Gastroesophageal sphincter (tissue), 4 donors: ENCODE measurements around the gene INVS. TPM values are rescaled to one million over a fixed set of nuclear protein-coding genes. Genes with fewer than 3 reads are reported as not detected.
"Not testable (repeated sequence)": the region's sequence is repeated elsewhere in the genome, so short reads cannot be mapped to it uniquely, and the experiment has no call there.

Source experiments
- ATAC-seq: fragments of 150-250 bp; one replicate; pipeline ENCODE4 v1.9.1; 2016; ENCODE audit warnings: mild to moderate bottlenecking, moderate library complexity
- H3K27ac ChIP-seq, 4 donors: fragments of 200-600 bp; sonication (generic) in 3 of 4; 1 replicate in 3 of 4; 2 replicates in 1 of 4; pipeline ENCODE4 v1.5.1; 2016 to 2019
- H3K27me3 ChIP-seq: fragments of 200-600 bp; sonication (generic); one replicate; pipeline ENCODE4 v1.5.1; 2019
- H3K36me3 ChIP-seq, 2 donors: fragments of 200-600 bp; sonication (generic); one replicate each; pipeline ENCODE4 v1.5.1; 2019; ENCODE audit warnings: control low read depth in 1 of 2
- H3K4me1 ChIP-seq, 3 donors: fragments of 200-600 bp; sonication (generic); 1 replicate in 2 of 3; 2 replicates in 1 of 3; pipeline ENCODE4 v1.5.1; 2016 to 2019; ENCODE audit warnings: control low read depth in 2 of 3
- H3K4me3 ChIP-seq, 2 donors: fragments of 200-600 bp; sonication (generic); one replicate each; pipeline ENCODE4 v1.5.1; 2019; ENCODE audit warnings: mild to moderate bottlenecking in 1 of 2, moderate library complexity in 1 of 2
- H3K9me3 ChIP-seq, 3 donors: fragments of 200-600 bp; sonication (generic); one replicate each; pipeline ENCODE4 v1.5.1; 2017 to 2019; ENCODE audit warnings: control low read depth in 2 of 3
- EP300 ChIP-seq: sonication (generic); formaldehyde crosslinking; IDR thresholded peaks from one replicate; pipeline ENCODE4 v1.6.1; 2017; ENCODE audit warnings: antibody characterized with exemption, mild to moderate bottlenecking
- POLR2A ChIP-seq, 2 donors: fragments of 450-650 bp; IDR thresholded peaks; one replicate each; pipeline ENCODE4 v1.6.1; 2017; ENCODE audit warnings: antibody characterized with exemption in 2 of 2, mild to moderate bottlenecking in 2 of 2, moderate library complexity in 1 of 2
- POLR2AphosphoS5 ChIP-seq: sonication (generic); formaldehyde crosslinking; IDR thresholded peaks from one replicate; pipeline ENCODE4 v1.6.1; 2017; ENCODE audit warnings: antibody characterized with exemption
- WGBS, 2 donors: methylation state at CpG; one replicate each; pipeline ENCODE4 v1.1.5; 2018; ENCODE audit warnings: low coverage in 1 of 2; 5-methylcytosine and 5-hydroxymethylcytosine counted together
- total RNA-seq, 4 donors: library from RNA; depleted of rRNA; stranded (reverse); fragments of >200 nt; gene quantifications; one replicate each; pipeline ENCODE4 v1.1.0, GENCODE V29; 2016
- TF ChIP-seq, protein P1 (sequence below), 4 experiments: fragments of 200-600 bp in 2 of 4; fragments of 450-650 bp in 2 of 4; sonication (generic) in 1 of 4; IDR thresholded peaks; one replicate each; pipeline ENCODE4 v1.5.1; 2017 to 2019; ENCODE audit warnings: antibody characterized with exemption in 4 of 4, mild to moderate bottlenecking in 2 of 4, moderate library complexity in 2 of 4

Gene INVS
- total RNA-seq, 4 donors from 2014 or later, result 18.3 to 35.0 (median 25.6) TPM

DNA sequence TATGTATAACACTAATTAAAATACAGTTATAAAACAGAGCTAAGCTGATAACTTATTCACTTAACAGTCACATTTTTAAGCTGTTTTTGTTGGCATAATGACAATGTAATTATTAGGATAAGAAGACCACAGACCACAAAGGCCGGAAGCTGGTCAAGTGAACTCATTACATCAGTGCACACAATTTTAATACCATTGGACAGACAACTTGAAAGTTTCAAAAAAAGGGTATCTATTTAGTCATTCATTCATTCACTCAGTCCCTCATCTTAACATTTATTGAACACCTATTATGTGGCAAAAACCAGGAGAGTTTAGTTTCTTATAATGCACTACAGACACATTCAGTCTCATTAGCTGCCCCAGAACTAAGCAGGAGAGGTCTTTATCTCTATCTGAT lies 11.8 kb upstream of the INVS start:
- Histone ChIP-seq H3K27me3 (no peaks in the 10 kb centered on the region), H3K27ac (no peak overlapping the region), H3K36me3 (no peaks in the 10 kb centered on the region), H3K4me1 (peaks cover 0 to 38% (median 4%) of the 10 kb centered on the region in 3 donors), H3K9me3 (no peaks in the 10 kb centered on the region), H3K4me3 (no peak overlapping the region)
- no peak for ATAC-seq
- WGBS, 2 donors, result 76 to 89% methylated on average over 1 of the region's 1 CpG
- TF ChIP-seq POLR2A (IDR thresholded peaks at IDR 0.05), result no peak
- TF ChIP-seq EP300, result no peak
- TF ChIP-seq, protein P1, sequence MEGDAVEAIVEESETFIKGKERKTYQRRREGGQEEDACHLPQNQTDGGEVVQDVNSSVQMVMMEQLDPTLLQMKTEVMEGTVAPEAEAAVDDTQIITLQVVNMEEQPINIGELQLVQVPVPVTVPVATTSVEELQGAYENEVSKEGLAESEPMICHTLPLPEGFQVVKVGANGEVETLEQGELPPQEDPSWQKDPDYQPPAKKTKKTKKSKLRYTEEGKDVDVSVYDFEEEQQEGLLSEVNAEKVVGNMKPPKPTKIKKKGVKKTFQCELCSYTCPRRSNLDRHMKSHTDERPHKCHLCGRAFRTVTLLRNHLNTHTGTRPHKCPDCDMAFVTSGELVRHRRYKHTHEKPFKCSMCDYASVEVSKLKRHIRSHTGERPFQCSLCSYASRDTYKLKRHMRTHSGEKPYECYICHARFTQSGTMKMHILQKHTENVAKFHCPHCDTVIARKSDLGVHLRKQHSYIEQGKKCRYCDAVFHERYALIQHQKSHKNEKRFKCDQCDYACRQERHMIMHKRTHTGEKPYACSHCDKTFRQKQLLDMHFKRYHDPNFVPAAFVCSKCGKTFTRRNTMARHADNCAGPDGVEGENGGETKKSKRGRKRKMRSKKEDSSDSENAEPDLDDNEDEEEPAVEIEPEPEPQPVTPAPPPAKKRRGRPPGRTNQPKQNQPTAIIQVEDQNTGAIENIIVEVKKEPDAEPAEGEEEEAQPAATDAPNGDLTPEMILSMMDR (IDR thresholded peaks at IDR 0.05), result no peak
- no peak for TF ChIP-seq POLR2AphosphoS5

GRCh38 chr9:100088202-100088601 lies 10.8 kb upstream of the INVS start:
- TF ChIP-seq POLR2A (IDR thresholded peaks at IDR 0.05) (no peak), POLR2AphosphoS5 (no peak), EP300 (no peak)
- TF ChIP-seq, protein P1 (IDR thresholded peaks at IDR 0.05), result no peak
- ATAC-seq, result no peak
- WGBS, 2 donors, result 66 to 73% methylated on average over 4 of the region's 4 CpGs

DNA sequence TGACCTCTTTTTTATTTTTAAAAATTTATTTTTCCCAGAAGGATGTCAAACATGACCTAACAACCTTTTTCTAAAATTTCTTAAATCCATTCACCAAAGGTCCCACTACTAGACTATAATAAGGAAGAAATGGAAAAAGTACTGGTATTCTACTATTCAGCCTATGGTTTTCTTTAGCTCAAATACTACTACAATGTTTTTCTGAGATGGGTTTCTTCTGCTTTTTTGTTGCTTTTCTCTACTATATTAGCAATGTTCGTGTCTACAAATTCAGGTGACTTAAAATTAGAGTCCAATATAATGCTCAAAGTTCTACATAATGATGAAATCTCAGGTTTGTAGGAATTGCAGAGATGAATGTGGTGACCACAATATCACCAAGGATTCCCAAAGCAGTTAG lies 8.2 kb upstream of the INVS start:
- H3K4me1 ChIP-seq, result peaks cover 0 to 32% (median 0%) of the 10 kb centered on the region in 3 donors
- whole genome bisulfite sequencing, 2 donors, result 93 to 100% methylated on average over 1 of the region's 1 CpG

More at GRCh38 chr9:100088202-100088601, 10.8 kb upstream of the INVS start:
- no peaks in the 10 kb centered on the region for H3K27me3 ChIP-seq
- no peak overlapping the region for H3K4me3 ChIP-seq
- no peaks in the 10 kb centered on the region for H3K9me3 ChIP-seq
- H3K36me3 ChIP-seq, result no peaks in the 10 kb centered on the region
- peaks cover 0 to 31% (median 2%) of the 10 kb centered on the region in 3 donors for H3K4me1 ChIP-seq
- no peak overlapping the region for H3K27ac ChIP-seq

GRCh38 chr9:100091650-100092049 lies 7.4 kb upstream of the INVS start:
- TF ChIP-seq EP300 (no peak), POLR2A (IDR thresholded peaks at IDR 0.05) (no peak), POLR2AphosphoS5 (no peak)
- TF ChIP-seq, protein P1 (IDR thresholded peaks at IDR 0.05), result no peak
- WGBS, 2 donors, result 67 to 100% methylated on average over 1 of the region's 1 CpG
- Histone ChIP-seq H3K4me1 (peaks cover 0 to 36% (median 0%) of the 10 kb centered on the region in 3 donors), H3K36me3 (no peaks in the 10 kb centered on the region), H3K9me3 (no peaks in the 10 kb centered on the region), H3K27ac (no peak overlapping the region), H3K4me3 (no peak overlapping the region), H3K27me3 (no peaks in the 10 kb centered on the region)
- no peak for ATAC-seq

More for the DNA sequence above, 8.2 kb upstream of the INVS start:
- TF ChIP-seq, protein P1 (IDR thresholded peaks at IDR 0.05), result no peak
- TF ChIP-seq POLR2AphosphoS5 (no peak), POLR2A (IDR thresholded peaks at IDR 0.05) (no peak), EP300 (no peak)
- no peaks in the 10 kb centered on the region for H3K9me3 ChIP-seq
- ATAC-seq, result no peak
- no peak overlapping the region for H3K4me3 ChIP-seq
- H3K27ac ChIP-seq, result no peak overlapping the region
- H3K27me3 ChIP-seq, result no peaks in the 10 kb centered on the region
- no peaks in the 10 kb centered on the region for H3K36me3 ChIP-seq

GRCh38 chr9:100092066-100092465 lies 7.0 kb upstream of the INVS start:
- no peaks in the 10 kb centered on the region for H3K9me3 ChIP-seq
- H3K36me3 ChIP-seq, result no peaks in the 10 kb centered on the region
- ATAC-seq, result no peak
- H3K27me3 ChIP-seq, result no peaks in the 10 kb centered on the region
- TF ChIP-seq POLR2AphosphoS5 (no peak), EP300 (no peak), POLR2A (IDR thresholded peaks at IDR 0.05) (no peak)
- TF ChIP-seq, protein P1 (IDR thresholded peaks at IDR 0.05), result no peak
- no peak overlapping the region for H3K27ac ChIP-seq
- 100% methylated on average over 1 of the region's 1 CpG for WGBS, 2 donors
- H3K4me3 ChIP-seq, result no peak overlapping the region
- peaks cover 0 to 38% (median 0%) of the 10 kb centered on the region in 3 donors for H3K4me1 ChIP-seq

DNA sequence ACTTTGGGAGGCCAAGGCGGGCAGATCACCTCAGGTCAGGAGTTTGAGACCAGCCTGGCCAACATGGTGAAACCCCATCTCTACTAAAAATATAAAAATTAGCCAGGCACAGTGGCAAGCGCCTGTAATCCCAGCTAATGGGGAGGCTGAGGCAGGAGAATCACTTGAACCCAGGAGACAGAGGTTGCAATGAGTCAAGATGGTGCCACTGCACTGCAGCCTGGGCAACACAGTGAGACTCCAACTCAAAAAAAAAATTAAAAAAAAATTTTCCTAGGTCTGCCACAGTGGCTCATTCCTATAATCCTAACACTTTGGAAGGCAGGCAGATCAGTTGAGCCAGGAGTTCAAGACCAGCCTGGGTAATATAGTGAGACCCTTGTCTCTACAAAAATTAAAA lies 4.6 kb upstream of the INVS start:
- H3K27me3 ChIP-seq, H3K4me3 ChIP-seq, ATAC-seq, H3K9me3 ChIP-seq, H3K36me3 ChIP-seq, H3K27ac ChIP-seq: not testable (repeated sequence)
- H3K4me1 ChIP-seq, result peaks cover 4 to 51% (median 8%) of the 10 kb centered on the region in 3 donors
- WGBS, 2 donors, result 94 to 100% methylated on average over 2 of the region's 2 CpGs
